H9 (cell line): ENCODE measurements around the gene JARID2. TPM values are rescaled to one million over a fixed set of nuclear protein-coding genes. Genes with fewer than 3 reads are reported as not detected.

ENCODE experiments used
- DNase-seq: peaks from one replicate; pipeline ENCODE4 v3.0.0-alpha.2; 2017
- H2AFZ ChIP-seq: one replicate; pipeline ENCODE4 v1.6.1; 2013; ENCODE audit warnings: mild to moderate bottlenecking, low read length, control low read depth, moderate library complexity
- H2AK5ac ChIP-seq: 2 replicates; pipeline ENCODE4 v1.6.1; 2013; ENCODE audit warnings: low read length, control low read depth, mixed read lengths; ENCODE audit not compliant: insufficient read length
- H2BK120ac ChIP-seq: one replicate; pipeline ENCODE4 v1.6.1; 2013; ENCODE audit warnings: low read depth, mild to moderate bottlenecking, low read length, control low read depth, inconsistent platforms; ENCODE audit not compliant: poor library complexity, severe bottlenecking
- H2BK12ac ChIP-seq: 2 replicates; pipeline ENCODE4 v1.6.1; 2013; ENCODE audit warnings: low read length, control low read depth, mixed read lengths, low read depth; ENCODE audit not compliant: insufficient read length
- H2BK15ac ChIP-seq: 2 replicates; pipeline ENCODE4 v1.6.1; 2013; ENCODE audit warnings: low read depth, low read length, control low read depth
- H2BK20ac ChIP-seq: one replicate; pipeline ENCODE4 v1.6.1; 2013; ENCODE audit warnings: low read depth, mild to moderate bottlenecking, low read length, control low read depth, inconsistent platforms; ENCODE audit not compliant: poor library complexity, severe bottlenecking
- H2BK5ac ChIP-seq: 2 replicates; pipeline ENCODE4 v1.6.1; 2013; ENCODE audit warnings: low read length, control low read depth, mixed read lengths; ENCODE audit not compliant: insufficient read length
- H3K14ac ChIP-seq: 2 replicates; pipeline ENCODE4 v1.6.1; 2013; ENCODE audit warnings: low read length, control low read depth; ENCODE audit not compliant: insufficient read depth
- H3K18ac ChIP-seq: 2 replicates; pipeline ENCODE4 v1.6.1; 2013; ENCODE audit warnings: low read depth, mild to moderate bottlenecking, mixed read lengths, low read length, control low read depth; ENCODE audit not compliant: insufficient read length
- H3K23ac ChIP-seq: 2 replicates; pipeline ENCODE4 v1.6.1; 2013; ENCODE audit warnings: low read length, control low read depth, mixed read lengths, low read depth; ENCODE audit not compliant: insufficient read length
- H3K23me2 ChIP-seq: 2 replicates; pipeline ENCODE4 v1.6.1; 2013; ENCODE audit warnings: low read depth, mild to moderate bottlenecking, mixed read lengths, low read length, control low read depth; ENCODE audit not compliant: insufficient read length, poor library complexity, severe bottlenecking
- H3K27ac ChIP-seq: 2 replicates; pipeline ENCODE4 v1.5.1; 2013; ENCODE audit warnings: low read length, control low read depth, mixed read lengths, low read depth; ENCODE audit not compliant: insufficient read length
- H3K27me3 ChIP-seq: 2 replicates; pipeline ENCODE4 v1.6.1; 2013; ENCODE audit warnings: low read length, control low read depth, inconsistent platforms; ENCODE audit not compliant: insufficient read depth
- H3K4ac ChIP-seq: 2 replicates; pipeline ENCODE4 v1.6.1; 2013; ENCODE audit warnings: low read depth, mild to moderate bottlenecking, control low read depth, inconsistent platforms, low read length, moderate library complexity
- H3K4me1 ChIP-seq: 2 replicates; pipeline ENCODE4 v1.6.1; 2013; ENCODE audit warnings: low read length, control low read depth, inconsistent platforms; ENCODE audit not compliant: insufficient read depth
- H3K4me2 ChIP-seq: 2 replicates; pipeline ENCODE4 v1.6.1; 2013; ENCODE audit warnings: low read length, control low read depth, mixed read lengths; ENCODE audit not compliant: insufficient read length, insufficient read depth
- H3K56ac ChIP-seq: 2 replicates; pipeline ENCODE4 v1.6.1; 2013; ENCODE audit warnings: low read depth, mild to moderate bottlenecking, mixed read lengths, low read length, control low read depth; ENCODE audit not compliant: insufficient read length
- H3K79me1 ChIP-seq: 2 replicates; pipeline ENCODE4 v1.6.1; 2013; ENCODE audit warnings: low read depth, mild to moderate bottlenecking, moderate library complexity, low read length, control low read depth, inconsistent platforms; ENCODE audit not compliant: insufficient read depth, poor library complexity, severe bottlenecking
- H3K79me2 ChIP-seq: 2 replicates; pipeline ENCODE4 v1.6.1; 2013; ENCODE audit warnings: low read length, control low read depth, inconsistent platforms; ENCODE audit not compliant: insufficient read depth
- H3K9ac ChIP-seq: 2 replicates; pipeline ENCODE4 v1.6.1; 2013; ENCODE audit warnings: low read length, control low read depth, mixed read lengths; ENCODE audit not compliant: insufficient read length; ENCODE audit errors: extremely low read depth
- H3K9me3 ChIP-seq: one replicate; pipeline ENCODE4 v1.6.1; 2013; ENCODE audit warnings: low read depth, low read length, inconsistent platforms; ENCODE audit not compliant: control insufficient read depth
- H3T11ph ChIP-seq: one replicate; pipeline ENCODE4 v1.6.1; 2013; ENCODE audit warnings: mild to moderate bottlenecking, low read length, control low read depth, inconsistent platforms
- H4K20me1 ChIP-seq: one replicate; pipeline ENCODE4 v1.6.1; 2013; ENCODE audit not compliant: control insufficient read depth, insufficient read length, insufficient read depth
- H4K5ac ChIP-seq: 2 replicates; pipeline ENCODE4 v1.6.1; 2013; ENCODE audit warnings: low read depth, mild to moderate bottlenecking, mixed read lengths, low read length, control low read depth; ENCODE audit not compliant: insufficient read length
- H4K8ac ChIP-seq: replicated peaks from 2 replicates; pipeline ENCODE4 v1.6.1; 2013; ENCODE audit warnings: low read length, control low read depth, mixed read lengths, low read depth; ENCODE audit not compliant: insufficient read length
- H4K91ac ChIP-seq: 2 replicates; pipeline ENCODE4 v1.6.1; 2013; ENCODE audit warnings: low read depth, mild to moderate bottlenecking, moderate library complexity, mixed read lengths, low read length, control low read depth; ENCODE audit not compliant: insufficient read length
- H3K27ac Mint-ChIP-seq, 3 experiments: 2 replicates in 2 of 3; 3 replicates in 1 of 3; pipeline ENCODE4 v1.8.0; 2020 to 2021; ENCODE audit warnings: mixed read lengths in 3 of 3, mild to moderate bottlenecking in 1 of 3, moderate library complexity in 1 of 3
- H3K27me3 Mint-ChIP-seq: 2 replicates; pipeline ENCODE4 v1.8.0; 2021; ENCODE audit warnings: low read depth, mild to moderate bottlenecking, moderate library complexity, mixed read lengths
- H3K36me3 Mint-ChIP-seq, 3 experiments: 2 replicates in 2 of 3; 3 replicates in 1 of 3; pipeline ENCODE4 v1.8.0; 2020 to 2021; ENCODE audit warnings: low read depth in 3 of 3, mixed read lengths in 3 of 3; ENCODE audit not compliant: insufficient read depth in 1 of 3
- H3K4me1 Mint-ChIP-seq, 2 experiments: 2 replicates each; pipeline ENCODE4 v1.8.0; 2020; ENCODE audit warnings: mixed read lengths in 2 of 2
- H3K4me3 Mint-ChIP-seq, 2 experiments: 2 replicates in 1 of 2; 3 replicates in 1 of 2; pipeline ENCODE4 v1.8.0; 2020 to 2021; ENCODE audit warnings: mild to moderate bottlenecking in 2 of 2, mixed read lengths in 2 of 2, moderate library complexity in 1 of 2
- H3K9me3 Mint-ChIP-seq, 2 experiments: 2 replicates in 1 of 2; 3 replicates in 1 of 2; pipeline ENCODE4 v1.8.0; 2020; ENCODE audit warnings: mild to moderate bottlenecking in 2 of 2, mixed read lengths in 2 of 2, moderate library complexity in 1 of 2
- CTCF ChIP-seq: fragments of 200-600 bp; sonication (generic); conservative IDR thresholded peaks from 3 replicates; pipeline ENCODE4 v1.8.0; 2021; ENCODE audit warnings: antibody characterized with exemption, mild to moderate bottlenecking
- WGBS: extraction: QIAGEN DNeasy Blood & Tissue Kit; methylation state at CpG from one replicate; pipeline ENCODE4 v1.1.7; 2013; ENCODE audit warnings: missing lambda C conversion rate, low lambda C conversion rate, mixed read lengths; ENCODE audit not compliant: insufficient read length; ENCODE audit errors: extremely low coverage; 5-methylcytosine and 5-hydroxymethylcytosine counted together
- total RNA-seq: library from RNA; stranded (reverse); gene quantifications from 2 replicates; pipeline ENCODE4 v1.2.1, GENCODE V29; 2021

JARID2 gene
- total RNA-seq, 1 experiment from 2014 or later: 174 TPM

DNA sequence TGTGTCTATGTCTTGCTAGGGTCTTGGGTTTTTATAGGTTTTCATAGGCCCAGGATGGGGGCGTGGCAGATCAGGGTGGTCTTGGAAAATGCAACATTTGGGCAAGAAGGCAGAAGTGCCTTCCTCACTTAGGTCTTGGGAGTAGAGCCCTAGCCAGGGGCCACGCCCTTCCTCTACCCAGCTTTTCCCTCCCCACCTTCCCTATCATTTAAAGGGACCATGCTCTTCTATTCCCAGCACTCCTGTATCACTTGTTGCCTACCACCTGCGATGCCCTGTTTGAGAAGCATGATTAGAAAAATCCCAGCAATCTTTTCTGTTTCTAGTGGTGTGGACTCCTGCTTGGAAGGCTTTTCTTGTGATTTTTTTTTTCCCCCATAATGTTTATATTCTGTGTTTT lies 190.6 kb downstream of the JARID2 start:
- no peak for TF ChIP-seq CTCF
- peaks cover 35% of the 10 kb centered on the region for H3K4me1 ChIP-seq

More for the DNA sequence above, 190.6 kb downstream of the JARID2 start:
- H3K79me1 ChIP-seq: peaks cover 4% of the 10 kb centered on the region
- H3K27me3 ChIP-seq: no peaks in the 10 kb centered on the region
- H3K23me2 ChIP-seq: no peaks in the 10 kb centered on the region
- H3K4me2 ChIP-seq: no peak overlapping the region
- H2BK15ac ChIP-seq: no peak overlapping the region
- H4K5ac ChIP-seq: no peak overlapping the region
- H3K9me3 ChIP-seq: no peaks in the 10 kb centered on the region
- no peak overlapping the region for H2BK20ac ChIP-seq
- Mint-ChIP-seq H3K9me3 (no peaks in the 10 kb centered on the region), H3K4me3 (peak overlapping the region in 1 of 2 experiments; percentile 60; a peak in 2 of 5 replicates), H3K27ac (no peak overlapping the region; a peak in 2 of 7 replicates), H3K4me1 (peaks cover 94 to 97% of the 10 kb centered on the region in 2 experiments), H3K36me3 (no peaks in the 10 kb centered on the region), H3K27me3 (peaks cover 2% of the 10 kb centered on the region; the same call in 1 of the 2 replicates)
- H2AK5ac ChIP-seq: no peak overlapping the region
- no peak overlapping the region for H2AFZ ChIP-seq
- no peaks in the 10 kb centered on the region for H4K20me1 ChIP-seq
- no peak overlapping the region for H3T11ph ChIP-seq
- no peak overlapping the region for H3K4ac ChIP-seq
- H3K23ac ChIP-seq: no peak overlapping the region
- no CpG with 5 or more reads among the region's 3 CpGs for WGBS
- no peak overlapping the region for H2BK12ac ChIP-seq
- no peak overlapping the region for H4K91ac ChIP-seq
- DNase-seq: no peak
- H2BK5ac ChIP-seq: no peak overlapping the region
- no peak overlapping the region for H3K9ac ChIP-seq
- no peak overlapping the region for H3K27ac ChIP-seq
- peaks cover 94% of the 10 kb centered on the region for H3K79me2 ChIP-seq
- H2BK120ac ChIP-seq: no peak overlapping the region
- no peak overlapping the region for H3K14ac ChIP-seq
- H3K56ac ChIP-seq: no peak overlapping the region
- no peak overlapping the region for H4K8ac ChIP-seq
- no peak overlapping the region for H3K18ac ChIP-seq
